ENCODE data around the gene CFAP74.

Gene CFAP74

GRCh38 chr1:1946540-1946939 is 57.0 kb downstream of the CFAP74 start:
- no peaks in the 10 kb centered on the region for H3K27me3 ChIP-seq (ENCODE audit: control insufficient read depth, insufficient read depth, low read length)

GRCh38 chr1:1945782-1946393 is 57.7 kb downstream of the CFAP74 start:
- H3K79me2 ChIP-seq, result no peaks in the 10 kb centered on the region
- TF ChIP-seq, protein P1, sequence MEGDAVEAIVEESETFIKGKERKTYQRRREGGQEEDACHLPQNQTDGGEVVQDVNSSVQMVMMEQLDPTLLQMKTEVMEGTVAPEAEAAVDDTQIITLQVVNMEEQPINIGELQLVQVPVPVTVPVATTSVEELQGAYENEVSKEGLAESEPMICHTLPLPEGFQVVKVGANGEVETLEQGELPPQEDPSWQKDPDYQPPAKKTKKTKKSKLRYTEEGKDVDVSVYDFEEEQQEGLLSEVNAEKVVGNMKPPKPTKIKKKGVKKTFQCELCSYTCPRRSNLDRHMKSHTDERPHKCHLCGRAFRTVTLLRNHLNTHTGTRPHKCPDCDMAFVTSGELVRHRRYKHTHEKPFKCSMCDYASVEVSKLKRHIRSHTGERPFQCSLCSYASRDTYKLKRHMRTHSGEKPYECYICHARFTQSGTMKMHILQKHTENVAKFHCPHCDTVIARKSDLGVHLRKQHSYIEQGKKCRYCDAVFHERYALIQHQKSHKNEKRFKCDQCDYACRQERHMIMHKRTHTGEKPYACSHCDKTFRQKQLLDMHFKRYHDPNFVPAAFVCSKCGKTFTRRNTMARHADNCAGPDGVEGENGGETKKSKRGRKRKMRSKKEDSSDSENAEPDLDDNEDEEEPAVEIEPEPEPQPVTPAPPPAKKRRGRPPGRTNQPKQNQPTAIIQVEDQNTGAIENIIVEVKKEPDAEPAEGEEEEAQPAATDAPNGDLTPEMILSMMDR (IDR thresholded peaks at IDR 0.05), result no peak
- no peaks in the 10 kb centered on the region for H3K9me3 ChIP-seq (ENCODE audit: control insufficient read depth, low read length)
- no peaks in the 10 kb centered on the region for H3K36me3 ChIP-seq (ENCODE audit: control insufficient read depth, insufficient read depth, low read length)
- H3K4me3 ChIP-seq (ENCODE audit: low read depth, low read length), result no peak overlapping the region
- no peaks in the 10 kb centered on the region for H3K27me3 ChIP-seq (ENCODE audit: control insufficient read depth, insufficient read depth, low read length)
- H3K9ac ChIP-seq, result no peak overlapping the region
- H3K27ac ChIP-seq, result no peak overlapping the region
- no peak overlapping the region for H2AFZ ChIP-seq
- H3K4me1 ChIP-seq, result no peaks in the 10 kb centered on the region
- H3K4me2 ChIP-seq (ENCODE audit: low read length), result no peak overlapping the region

More at GRCh38 chr1:1946540-1946939, 57.0 kb downstream of the CFAP74 start:
- no peaks in the 10 kb centered on the region for H3K4me1 ChIP-seq
- no peak overlapping the region for H3K4me2 ChIP-seq (ENCODE audit: low read length)
- no peak overlapping the region for H2AFZ ChIP-seq
- H3K27ac ChIP-seq, result no peak overlapping the region
- H3K4me3 ChIP-seq (ENCODE audit: low read depth, low read length), result no peak overlapping the region
- H3K9me3 ChIP-seq (ENCODE audit: control insufficient read depth, low read length), result no peaks in the 10 kb centered on the region
- no peak overlapping the region for H3K9ac ChIP-seq
- H3K79me2 ChIP-seq, result no peaks in the 10 kb centered on the region
- TF ChIP-seq, protein P1 (IDR thresholded peaks at IDR 0.05), result no peak
- no peaks in the 10 kb centered on the region for H3K36me3 ChIP-seq (ENCODE audit: control insufficient read depth, insufficient read depth, low read length)

GRCh38 chr1:1943834-1944570 is 59.6 kb downstream of the CFAP74 start:
- no peak overlapping the region for H3K9ac ChIP-seq
- H3K79me2 ChIP-seq, result no peaks in the 10 kb centered on the region
- H3K36me3 ChIP-seq (ENCODE audit: control insufficient read depth, insufficient read depth, low read length), result no peaks in the 10 kb centered on the region
- peak overlapping the region; percentile 75 for H2AFZ ChIP-seq
- H3K4me2 ChIP-seq (ENCODE audit: low read length), result peak overlapping the region; percentile 79
- no peaks in the 10 kb centered on the region for H3K4me1 ChIP-seq
- H3K4me3 ChIP-seq (ENCODE audit: low read depth, low read length), result peak overlapping the region; percentile 20
- TF ChIP-seq, protein P1 (IDR thresholded peaks at IDR 0.05), result peak; percentile 69
- H3K9me3 ChIP-seq (ENCODE audit: control insufficient read depth, low read length), result no peaks in the 10 kb centered on the region
- no peaks in the 10 kb centered on the region for H3K27me3 ChIP-seq (ENCODE audit: control insufficient read depth, insufficient read depth, low read length)
- no peak overlapping the region for H3K27ac ChIP-seq

GRCh38 chr1:1942753-1943656 is 60.6 kb downstream of the CFAP74 start:
- Histone ChIP-seq H3K36me3 (ENCODE audit: control insufficient read depth, insufficient read depth, low read length) (no peaks in the 10 kb centered on the region), H3K79me2 (no peaks in the 10 kb centered on the region), H3K27ac (no peak overlapping the region), H3K9ac (no peak overlapping the region), H3K4me3 (ENCODE audit: low read depth, low read length) (no peak overlapping the region), H3K4me1 (no peaks in the 10 kb centered on the region), H3K9me3 (ENCODE audit: control insufficient read depth, low read length) (no peaks in the 10 kb centered on the region), H3K27me3 (ENCODE audit: control insufficient read depth, insufficient read depth, low read length) (no peaks in the 10 kb centered on the region), H3K4me2 (ENCODE audit: low read length) (no peak overlapping the region), H2AFZ (peak overlapping the region; percentile 75)
- TF ChIP-seq, protein P1 (IDR thresholded peaks at IDR 0.05), result no peak

Measured in parathyroid adenoma (tissue), 2 donors.